GM19324 (cell line): Measurements from ENCODE around the gene HAAO.
"Not testable (repeated sequence)": the region's sequence is repeated elsewhere in the genome, so short reads cannot be mapped to it uniquely, and the experiment has no call there.

Source experiments
- ATAC-seq: cut with Tn5 transposase; IDR thresholded peaks from one replicate; pipeline ENCODE4 v1.9.1; 2021; ENCODE audit warnings: mild to moderate bottlenecking, moderate library complexity; ENCODE audit not compliant: unreplicated experiment, low FRiP score

HAAO gene

GRCh38 chr2:42792583-42793333, at the start of gene HAAO:
Gene HAAO (minus strand): TSS chr2:42792583. CDS start chr2:42792536, 47 bp downstream.
- peak; percentile 43 for ATAC-seq

- ATAC-seq, result no peak
Observed at GRCh38 chr2:42841344-42841743, 49.0 kb upstream of the HAAO start.

- ATAC-seq, result no peak
Observed at GRCh38 chr2:42840760-42841159, 48.4 kb upstream of the HAAO start.

GRCh38 chr2:42839809-42840501, 47.6 kb upstream of the HAAO start:
- ATAC-seq, result no peak

- ATAC-seq, result no peak
Observed at GRCh38 chr2:42838133-42838532, 45.8 kb upstream of the HAAO start.

GRCh38 chr2:42835577-42836371, 43.4 kb upstream of the HAAO start:
- no peak for ATAC-seq

GRCh38 chr2:42834161-42834560, 41.8 kb upstream of the HAAO start:
- ATAC-seq, result no peak

GRCh38 chr2:42832289-42832634, 39.9 kb upstream of the HAAO start:
- ATAC-seq, result no peak

- ATAC-seq, result not testable (repeated sequence)
Observed at GRCh38 chr2:42831575-42832288, 39.3 kb upstream of the HAAO start.

- ATAC-seq, result no peak
Observed at GRCh38 chr2:42830922-42831574, 38.7 kb upstream of the HAAO start.

- ATAC-seq, result no peak
Observed at GRCh38 chr2:42829671-42830440, 37.5 kb upstream of the HAAO start.

GRCh38 chr2:42828487-42829425, 36.4 kb upstream of the HAAO start:
- peak; percentile 49 for ATAC-seq

GRCh38 chr2:42827647-42828486, 35.5 kb upstream of the HAAO start:
- peak; percentile 70 for ATAC-seq

- no peak for ATAC-seq
Observed at GRCh38 chr2:42826231-42826630, 33.8 kb upstream of the HAAO start.

- no peak for ATAC-seq
Observed at GRCh38 chr2:42824454-42824807, 32.0 kb upstream of the HAAO start.

GRCh38 chr2:42823744-42824453, 31.5 kb upstream of the HAAO start:
- no peak for ATAC-seq

GRCh38 chr2:42819160-42819559, 26.8 kb upstream of the HAAO start:
- ATAC-seq, result no peak
